Nephron (organoid): Measurements from ENCODE around the gene THRB.

ENCODE experiments used
- H3K27ac Mint-ChIP-seq, 3 experiments: 2 replicates each; pipeline ENCODE4 v1.8.0; 2020; ENCODE audit warnings: mixed read lengths in 3 of 3, mild to moderate bottlenecking in 2 of 3, moderate library complexity in 1 of 3
- H3K27me3 Mint-ChIP-seq: 2 replicates; pipeline ENCODE4 v1.8.0; 2021; ENCODE audit warnings: low read depth, mild to moderate bottlenecking, moderate library complexity, mixed read lengths
- H3K36me3 Mint-ChIP-seq: 2 replicates; pipeline ENCODE4 v1.8.0; 2020; ENCODE audit warnings: low read depth, mixed read lengths
- H3K4me1 Mint-ChIP-seq: 2 replicates; pipeline ENCODE4 v1.8.0; 2020; ENCODE audit warnings: mixed read lengths
- H3K4me3 Mint-ChIP-seq, 3 experiments: 2 replicates each; pipeline ENCODE4 v1.8.0; 2020; ENCODE audit warnings: mild to moderate bottlenecking in 3 of 3, mixed read lengths in 3 of 3, moderate library complexity in 2 of 3
- H3K9me3 Mint-ChIP-seq: 2 replicates; pipeline ENCODE4 v1.8.0; 2020; ENCODE audit warnings: mixed read lengths
- TF ChIP-seq, protein P1 (sequence below), 3 experiments: fragments of 200-600 bp; sonication (generic); IDR thresholded peaks; one replicate each; pipeline ENCODE4 v1.5.0; 2021; ENCODE audit warnings: antibody characterized with exemption in 3 of 3; ENCODE audit not compliant: unreplicated experiment in 3 of 3

THRB gene

DNA sequence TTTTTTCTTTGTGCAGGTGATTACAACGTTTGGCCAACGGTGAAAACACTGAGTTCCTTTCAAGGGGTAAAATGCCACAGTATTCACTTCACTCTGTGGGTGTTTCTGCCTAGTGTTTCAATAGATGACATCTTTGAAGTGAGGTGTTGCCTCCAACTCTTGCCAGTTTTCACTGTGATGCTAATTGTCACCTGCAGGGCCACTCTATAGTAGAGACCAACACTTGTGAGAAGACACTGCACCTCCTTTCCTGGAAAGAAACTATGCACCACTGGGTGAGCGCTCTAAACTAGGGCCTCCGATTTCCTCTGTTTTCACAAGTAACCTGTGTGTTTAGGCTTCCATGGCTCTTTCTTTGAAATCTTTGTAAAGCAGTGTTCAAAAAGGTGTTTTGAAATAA lies 98.3 kb downstream of the THRB start:
- Mint-ChIP-seq H3K9me3 (peaks cover 2% of the 10 kb centered on the region), H3K27ac (peak overlapping the region in 1 of 3 experiments; percentile 11), H3K36me3 (no peaks in the 10 kb centered on the region), H3K4me3 (no peak overlapping the region), H3K4me1 (peaks cover 31% of the 10 kb centered on the region), H3K27me3 (peaks cover 6% of the 10 kb centered on the region)
- TF ChIP-seq, protein P1, sequence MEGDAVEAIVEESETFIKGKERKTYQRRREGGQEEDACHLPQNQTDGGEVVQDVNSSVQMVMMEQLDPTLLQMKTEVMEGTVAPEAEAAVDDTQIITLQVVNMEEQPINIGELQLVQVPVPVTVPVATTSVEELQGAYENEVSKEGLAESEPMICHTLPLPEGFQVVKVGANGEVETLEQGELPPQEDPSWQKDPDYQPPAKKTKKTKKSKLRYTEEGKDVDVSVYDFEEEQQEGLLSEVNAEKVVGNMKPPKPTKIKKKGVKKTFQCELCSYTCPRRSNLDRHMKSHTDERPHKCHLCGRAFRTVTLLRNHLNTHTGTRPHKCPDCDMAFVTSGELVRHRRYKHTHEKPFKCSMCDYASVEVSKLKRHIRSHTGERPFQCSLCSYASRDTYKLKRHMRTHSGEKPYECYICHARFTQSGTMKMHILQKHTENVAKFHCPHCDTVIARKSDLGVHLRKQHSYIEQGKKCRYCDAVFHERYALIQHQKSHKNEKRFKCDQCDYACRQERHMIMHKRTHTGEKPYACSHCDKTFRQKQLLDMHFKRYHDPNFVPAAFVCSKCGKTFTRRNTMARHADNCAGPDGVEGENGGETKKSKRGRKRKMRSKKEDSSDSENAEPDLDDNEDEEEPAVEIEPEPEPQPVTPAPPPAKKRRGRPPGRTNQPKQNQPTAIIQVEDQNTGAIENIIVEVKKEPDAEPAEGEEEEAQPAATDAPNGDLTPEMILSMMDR (IDR thresholded peaks at IDR 0.05; ENCODE audit: unreplicated experiment in 3 of 3): no peak

DNA sequence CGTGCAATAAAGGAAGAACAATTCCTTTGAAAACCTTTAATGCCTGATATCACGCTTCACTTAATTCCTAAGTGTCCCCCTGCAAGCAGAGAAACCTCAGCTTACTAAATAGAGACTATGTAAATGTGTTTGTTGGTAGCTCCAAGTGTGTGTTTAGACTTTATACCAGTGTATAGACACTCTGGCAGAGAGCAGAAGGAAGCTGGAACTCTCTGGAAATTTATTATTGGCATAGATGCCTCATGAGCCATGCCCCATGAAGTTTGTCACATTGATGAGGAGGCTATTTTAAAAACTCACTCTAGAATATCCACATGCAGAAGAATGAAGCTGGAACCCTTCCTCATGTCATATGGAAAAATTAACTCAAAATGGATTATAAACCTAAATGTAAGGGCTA lies 99.9 kb downstream of the THRB start:
- Mint-ChIP-seq H3K27me3 (peaks cover 6% of the 10 kb centered on the region), H3K4me1 (peaks cover 21% of the 10 kb centered on the region), H3K27ac (peak overlapping the region in 1 of 3 experiments; percentile 74), H3K36me3 (no peaks in the 10 kb centered on the region), H3K4me3 (no peak overlapping the region), H3K9me3 (peaks cover 2% of the 10 kb centered on the region)
- TF ChIP-seq, protein P1 (IDR thresholded peaks at IDR 0.05; ENCODE audit: unreplicated experiment in 3 of 3): no peak

DNA sequence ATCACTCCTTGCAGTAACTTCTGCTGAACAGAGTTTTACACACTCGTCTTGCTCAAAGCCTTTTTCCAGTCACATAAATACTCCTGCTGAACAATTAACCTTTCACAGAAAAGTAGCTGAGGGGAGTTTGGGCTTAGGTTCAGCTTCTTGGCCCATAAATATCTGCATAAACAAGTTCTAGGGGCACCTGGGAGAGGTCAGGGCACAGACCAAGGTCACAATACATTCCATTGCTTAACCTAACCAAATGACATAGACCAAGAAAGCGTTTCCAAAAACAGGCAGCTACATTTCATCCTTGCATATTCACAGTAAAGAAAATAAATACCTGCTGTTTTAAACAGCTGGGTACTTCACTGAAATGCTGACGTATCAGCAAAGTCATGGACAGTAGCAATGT lies 101.3 kb downstream of the THRB start:
- H3K4me1 Mint-ChIP-seq: peaks cover 21% of the 10 kb centered on the region
- peak overlapping the region in 2 of 3 experiments; percentile 35 to 74 for H3K27ac Mint-ChIP-seq
- no peaks in the 10 kb centered on the region for H3K36me3 Mint-ChIP-seq
- TF ChIP-seq, protein P1 (IDR thresholded peaks at IDR 0.05; ENCODE audit: unreplicated experiment in 3 of 3): no peak
- H3K4me3 Mint-ChIP-seq: no peak overlapping the region
- peaks cover 6% of the 10 kb centered on the region for H3K27me3 Mint-ChIP-seq
- H3K9me3 Mint-ChIP-seq: peaks cover 2% of the 10 kb centered on the region

DNA sequence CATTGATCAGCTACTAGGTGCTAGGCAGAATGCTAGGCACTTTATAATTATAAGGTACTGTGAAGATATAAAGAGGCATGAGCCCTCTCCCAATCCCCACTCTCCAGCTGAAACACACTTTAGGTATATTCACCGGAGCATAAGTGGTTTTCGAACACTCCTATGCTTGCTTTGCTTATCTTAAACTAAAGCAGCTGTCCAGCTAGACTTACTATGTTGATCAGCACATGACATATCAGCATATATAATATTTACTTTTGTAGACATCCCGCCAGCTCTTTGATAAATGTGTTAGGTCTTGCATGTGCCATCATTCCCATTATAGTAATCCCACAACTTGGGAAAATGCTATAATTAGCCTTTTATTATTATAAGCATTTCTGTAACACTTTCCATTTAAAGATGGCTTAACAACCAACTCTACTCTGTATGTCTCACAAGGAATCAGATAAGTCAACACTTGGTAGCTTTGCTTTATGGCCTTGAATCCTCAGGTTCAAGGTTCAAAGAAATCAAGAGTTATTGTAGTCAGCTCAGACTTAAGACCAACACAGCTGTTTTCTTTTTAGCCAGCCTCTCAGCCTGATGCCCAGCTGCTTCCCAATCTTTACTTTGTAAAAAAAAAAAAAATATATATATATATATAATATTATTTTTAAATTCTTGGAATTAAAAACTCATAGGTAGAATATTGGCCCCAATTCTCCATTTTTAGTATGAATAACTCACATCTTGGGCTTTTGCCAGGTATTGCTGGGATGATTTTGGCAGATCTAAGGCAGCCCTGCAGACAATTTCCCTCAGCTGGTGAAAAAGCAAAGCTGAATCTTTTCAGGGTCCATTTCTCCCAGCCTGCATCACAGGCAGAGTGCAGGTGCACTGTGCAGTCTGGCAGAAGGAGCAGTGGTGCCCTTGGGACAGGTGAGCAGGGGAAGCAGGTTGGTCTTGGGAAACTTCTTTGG lies 104.2 kb downstream of the THRB start:
- TF ChIP-seq, protein P1 (IDR thresholded peaks at IDR 0.05; ENCODE audit: unreplicated experiment in 3 of 3): no peak
- peaks cover 16% of the 10 kb centered on the region for H3K4me1 Mint-ChIP-seq
- H3K4me3 Mint-ChIP-seq: no peak overlapping the region
- no peaks in the 10 kb centered on the region for H3K9me3 Mint-ChIP-seq
- H3K27me3 Mint-ChIP-seq: no peaks in the 10 kb centered on the region
- no peaks in the 10 kb centered on the region for H3K36me3 Mint-ChIP-seq
- H3K27ac Mint-ChIP-seq: peak overlapping the region in 1 of 3 experiments; percentile 57

DNA sequence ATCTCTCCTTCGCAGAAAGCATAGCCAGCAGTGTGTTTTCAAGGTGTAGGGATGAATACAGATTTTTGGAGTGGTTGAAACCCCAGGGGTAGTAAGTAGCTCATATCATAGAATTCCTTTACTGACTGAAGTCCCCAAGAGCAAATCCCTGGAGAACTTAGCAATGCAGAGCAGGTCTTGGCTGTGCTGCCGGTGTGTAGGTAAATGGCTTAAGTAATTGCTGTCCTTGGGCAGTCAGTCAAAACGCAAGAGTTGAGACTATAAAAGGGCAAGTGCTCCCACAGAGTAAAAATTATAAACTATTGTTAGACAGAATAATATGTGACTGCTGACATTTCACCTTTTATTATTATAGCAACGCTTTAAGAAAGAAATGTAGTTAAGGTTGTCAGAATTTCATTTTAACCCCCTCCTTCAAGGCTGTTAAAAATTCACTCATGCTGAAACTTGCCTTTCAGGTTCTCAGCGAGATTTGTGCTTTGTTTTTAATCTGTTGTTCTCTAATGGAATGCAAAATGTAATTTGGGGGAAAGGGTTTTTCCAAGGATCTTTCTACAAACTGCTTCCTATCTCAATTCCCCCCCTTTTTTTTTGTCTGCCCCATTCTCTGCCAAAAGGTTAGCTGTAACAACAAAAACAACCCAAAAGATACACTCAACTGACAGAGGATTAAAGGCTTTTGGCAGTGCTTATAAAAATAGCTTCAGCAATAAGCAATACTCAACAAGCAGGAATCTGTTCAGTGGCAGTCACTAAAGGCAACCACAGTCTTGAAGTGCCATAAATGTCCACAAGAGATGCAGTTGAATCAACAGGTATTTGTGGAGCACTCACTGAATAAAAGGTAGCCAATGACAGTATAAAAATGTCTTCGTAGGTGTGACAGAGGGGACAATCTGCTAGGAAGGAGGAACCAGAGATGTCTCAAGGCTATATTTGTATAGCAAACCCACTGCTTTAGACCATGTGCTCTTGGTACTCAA lies 105.3 kb downstream of the THRB start:
- Mint-ChIP-seq H3K9me3 (no peaks in the 10 kb centered on the region), H3K36me3 (no peaks in the 10 kb centered on the region), H3K27ac (no peak overlapping the region), H3K27me3 (no peaks in the 10 kb centered on the region), H3K4me1 (peaks cover 16% of the 10 kb centered on the region), H3K4me3 (peak overlapping the region in 1 of 3 experiments; percentile 5)
- TF ChIP-seq, protein P1 (IDR thresholded peaks at IDR 0.05; ENCODE audit: unreplicated experiment in 3 of 3): no peak
